ENCODE results near the gene GEMIN2. TPM values are rescaled to one million over a fixed set of nuclear protein-coding genes. Genes with fewer than 3 reads are reported as not detected.
"Not testable (repeated sequence)": the region's sequence is repeated elsewhere in the genome, so short reads cannot be mapped to it uniquely, and the experiment has no call there.

Gene GEMIN2
- total RNA-seq, 1 donor from 2014 or later, result 12.3 TPM

DNA sequence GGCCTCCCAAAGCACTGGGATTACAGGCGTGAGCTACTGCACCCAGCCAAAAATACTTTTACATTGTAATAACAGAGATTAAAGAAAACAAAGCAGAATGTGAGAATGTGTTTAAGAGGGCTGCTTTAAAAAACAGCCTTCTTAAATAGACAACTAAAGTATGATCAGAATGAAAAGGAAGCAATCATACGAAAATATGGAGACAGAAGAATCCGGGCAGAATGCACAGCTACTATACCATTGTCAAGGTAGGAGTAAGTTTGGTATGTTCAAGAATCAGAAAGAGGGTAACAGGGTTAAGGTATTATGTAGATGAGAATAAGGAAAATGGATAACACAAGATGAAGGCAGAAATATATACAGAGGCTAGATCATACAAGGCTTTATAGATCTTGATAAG is 19.6 kb upstream of the GEMIN2 start:
- no peaks in the 10 kb centered on the region for H3K9me3 Mint-ChIP-seq
- ChIA-PET CTCF (no interaction called here), POLR2A (no interaction called here)
- no peak for DNase-seq
- no peak for ATAC-seq (ENCODE audit: low read depth)
- no peak overlapping the region for H3K4me3 Mint-ChIP-seq
- intact Hi-C loops (cut with micrococcal nuclease), result no loop called here
- H3K27me3 Mint-ChIP-seq, result no peaks in the 10 kb centered on the region
- TF ChIP-seq CTCF (IDR thresholded peaks at IDR 0.05), result no peak
- peaks cover 15% of the 10 kb centered on the region for H3K4me1 Mint-ChIP-seq
- peaks cover 59% of the 10 kb centered on the region for H3K36me3 Mint-ChIP-seq (ENCODE audit: low read depth)
- no peak overlapping the region for H3K27ac Mint-ChIP-seq

- Mint-ChIP-seq H3K4me3 (no peak overlapping the region), H3K27ac (peak overlapping the region; percentile 20), H3K27me3 (no peaks in the 10 kb centered on the region), H3K4me1 (peaks cover 29% of the 10 kb centered on the region), H3K36me3 (ENCODE audit: low read depth) (peaks cover 35% of the 10 kb centered on the region), H3K9me3 (no peaks in the 10 kb centered on the region)
- intact Hi-C loops (cut with micrococcal nuclease), result no loop called here
- ChIA-PET POLR2A (interaction anchor here (1.3 kb wide), 1 partner anchor 17 kb away, joined by 3 read pairs; the partner anchor contains the start of gene GEMIN2), CTCF (no interaction called here)
- TF ChIP-seq CTCF (IDR thresholded peaks at IDR 0.05), result no peak
- ATAC-seq (ENCODE audit: low read depth) (no peak), DNase-seq (no peak)
Measured at GRCh38 chr14:39097159-39097558, 17.0 kb upstream of the GEMIN2 start.

DNA sequence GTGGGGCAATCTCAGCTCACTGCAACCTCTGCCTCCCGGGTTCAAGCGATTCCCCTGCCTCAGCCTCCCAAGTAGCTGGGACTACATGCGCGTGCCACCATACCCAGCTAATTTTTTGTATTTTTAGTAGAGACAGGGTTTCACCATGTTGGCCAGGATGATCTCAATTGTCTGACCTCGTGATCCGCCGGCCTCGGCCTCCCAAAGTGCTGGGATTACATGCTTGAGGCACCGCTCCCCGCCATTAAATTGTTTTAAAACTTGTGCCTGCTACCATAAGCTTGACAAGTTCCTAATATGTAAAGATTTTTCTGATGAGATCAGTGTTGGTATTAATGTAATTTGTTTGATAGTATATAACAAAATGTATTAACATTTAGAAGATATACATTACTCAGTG is 14.9 kb upstream of the GEMIN2 start:
- H3K4me3 Mint-ChIP-seq; H3K27ac Mint-ChIP-seq; POLR2A ChIA-PET; H3K27me3 Mint-ChIP-seq; H3K9me3 Mint-ChIP-seq; DNase-seq; intact Hi-C loops (cut with micrococcal nuclease); ATAC-seq (ENCODE audit: low read depth): not testable (repeated sequence)
- H3K36me3 Mint-ChIP-seq (ENCODE audit: low read depth), result peaks cover 30% of the 10 kb centered on the region
- H3K4me1 Mint-ChIP-seq, result peaks cover 43% of the 10 kb centered on the region
- CTCF ChIA-PET, result interaction anchor here (0.6 kb wide), 1 partner anchor 816 kb away, joined by 3 read pairs; no protein-coding TSS in a partner anchor

- Mint-ChIP-seq H3K4me1 (peaks cover 45% of the 10 kb centered on the region), H3K4me3 (no peak overlapping the region), H3K36me3 (ENCODE audit: low read depth) (peaks cover 25% of the 10 kb centered on the region), H3K27me3 (no peaks in the 10 kb centered on the region), H3K9me3 (no peaks in the 10 kb centered on the region), H3K27ac (no peak overlapping the region)
- intact Hi-C loops (cut with micrococcal nuclease), result no loop called here
- DNase-seq (no peak), ATAC-seq (ENCODE audit: low read depth) (no peak)
- CTCF ChIA-PET, result no interaction called here
- POLR2A ChIA-PET, result no interaction called here
- no peak for TF ChIP-seq CTCF (IDR thresholded peaks at IDR 0.05)
Measured at GRCh38 chr14:39099748-39100147, 14.4 kb upstream of the GEMIN2 start.

DNA sequence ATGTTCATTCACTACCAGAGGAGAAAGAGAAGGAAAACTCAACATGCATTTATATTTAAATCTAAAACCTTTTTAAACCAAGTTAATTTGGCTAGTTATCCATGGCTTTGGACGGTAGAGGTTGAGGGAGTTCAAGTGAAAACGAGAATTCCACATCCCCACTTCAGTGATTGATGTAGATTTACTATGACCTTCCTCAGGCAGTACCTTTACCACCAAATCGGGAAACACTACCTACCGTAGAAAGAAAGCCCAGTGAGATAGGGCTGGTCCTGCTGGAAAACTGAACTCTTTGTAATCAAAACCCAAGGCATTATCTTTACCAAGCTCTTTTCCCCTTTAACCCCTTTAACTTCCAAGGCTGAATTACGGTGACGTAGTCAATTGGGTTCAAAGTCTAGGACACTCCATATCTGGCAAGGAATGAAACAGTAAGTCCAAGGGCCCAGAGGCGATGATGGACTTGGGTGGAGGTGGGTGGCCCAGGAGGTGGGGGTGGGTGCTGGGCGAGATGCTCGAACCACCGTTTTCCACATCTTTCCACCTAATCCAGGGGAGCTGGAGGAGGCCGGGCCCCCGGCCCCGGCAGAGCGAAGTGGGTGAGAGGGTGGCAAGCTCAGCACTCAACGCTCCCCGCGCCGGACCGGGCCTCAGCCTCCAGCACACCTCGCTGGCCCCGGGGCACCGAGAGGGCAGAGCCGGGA is 11.7 kb upstream of the GEMIN2 start:
- Mint-ChIP-seq H3K27ac (peak overlapping the region; percentile 90), H3K27me3 (no peaks in the 10 kb centered on the region), H3K4me3 (peak overlapping the region; percentile 96), H3K36me3 (ENCODE audit: low read depth) (peaks cover 8% of the 10 kb centered on the region), H3K9me3 (no peaks in the 10 kb centered on the region), H3K4me1 (peaks cover 42% of the 10 kb centered on the region)
- DNase-seq (no peak), ATAC-seq (ENCODE audit: low read depth) (no peak)
- POLR2A ChIA-PET, result interaction anchor here (0.8 to 4.2 kb wide), 12 partner anchors 9 to 332 kb away, joined by 3 to 85 read pairs (median 12); partner anchors contain the start of genes FBXO33, GEMIN2, PNN and TRAPPC6B
- intact Hi-C loops (cut with micrococcal nuclease), result no loop called here
- TF ChIP-seq CTCF (IDR thresholded peaks at IDR 0.05), result no peak
- CTCF ChIA-PET, result interaction anchor here (2.5 kb wide), 1 partner anchor 11 kb away, joined by 11 read pairs; the partner anchor contains the start of gene GEMIN2

Data from activated B cell treated with CpG ODN at 0.5 μM for 24 hours (primary cell).